ENCODE data around the gene HCK.

The HCK gene

GRCh38 chr20:32134026-32134425 lies 82.0 kb downstream of the HCK start:
- no peak for TF ChIP-seq CTCF (conservative IDR thresholded peaks at IDR 0.05)
- TF ChIP-seq ZFX (IDR thresholded peaks at IDR 0.05): no peak

GRCh38 chr20:32135983-32136515 lies 84.0 kb downstream of the HCK start:
- TF ChIP-seq CTCF (conservative IDR thresholded peaks at IDR 0.05) (no peak), ZFX (IDR thresholded peaks at IDR 0.05) (no peak)
- H3K27ac ChIP-seq: no peak overlapping the region

More at GRCh38 chr20:32134026-32134425, 82.0 kb downstream of the HCK start:
- no peak overlapping the region for H3K27ac ChIP-seq

DNA sequence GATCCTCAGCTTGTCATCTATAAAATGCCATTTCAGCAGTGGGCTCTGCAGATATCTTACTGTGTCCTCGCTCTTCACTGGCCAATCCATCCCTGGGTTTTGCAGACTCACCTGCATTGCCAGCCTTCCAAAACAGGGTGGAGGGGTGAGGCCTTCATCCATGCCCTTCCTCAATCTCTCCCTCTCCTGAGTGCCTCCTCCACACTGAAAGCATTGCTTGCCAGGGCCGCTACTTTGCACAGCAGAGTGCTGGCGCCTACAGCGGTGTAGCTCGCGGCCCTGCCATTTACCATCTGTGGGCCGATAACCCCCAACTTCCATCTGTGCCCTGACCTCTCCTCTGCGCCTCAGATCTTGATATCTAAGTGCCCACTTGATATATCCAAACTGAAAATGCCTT lies 86.9 kb downstream of the HCK start:
- H3K27ac ChIP-seq: no peak overlapping the region
- TF ChIP-seq CTCF (conservative IDR thresholded peaks at IDR 0.05) (no peak), ZFX (IDR thresholded peaks at IDR 0.05) (no peak)

DNA sequence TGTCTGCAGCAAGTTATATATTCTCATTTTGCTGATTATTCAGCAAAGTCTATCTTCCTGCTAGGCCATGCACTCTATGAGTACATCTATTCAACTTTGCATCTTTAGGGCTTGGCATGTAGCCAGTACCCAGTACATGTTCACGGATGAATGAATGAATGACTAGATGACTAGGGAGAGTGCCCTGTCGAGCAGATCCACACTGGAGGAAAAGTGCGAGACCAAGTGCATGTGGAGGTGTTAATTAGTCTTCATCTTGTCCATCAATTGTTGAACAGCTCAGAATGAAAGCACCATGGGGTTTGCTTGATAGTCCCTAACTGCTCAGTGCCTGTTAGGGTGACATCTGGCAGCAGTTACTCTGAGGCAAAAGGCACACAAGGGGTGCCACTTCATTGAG lies 87.9 kb downstream of the HCK start:
- TF ChIP-seq CTCF (conservative IDR thresholded peaks at IDR 0.05) (no peak), ZFX (IDR thresholded peaks at IDR 0.05) (no peak)
- no peak overlapping the region for H3K27ac ChIP-seq

DNA sequence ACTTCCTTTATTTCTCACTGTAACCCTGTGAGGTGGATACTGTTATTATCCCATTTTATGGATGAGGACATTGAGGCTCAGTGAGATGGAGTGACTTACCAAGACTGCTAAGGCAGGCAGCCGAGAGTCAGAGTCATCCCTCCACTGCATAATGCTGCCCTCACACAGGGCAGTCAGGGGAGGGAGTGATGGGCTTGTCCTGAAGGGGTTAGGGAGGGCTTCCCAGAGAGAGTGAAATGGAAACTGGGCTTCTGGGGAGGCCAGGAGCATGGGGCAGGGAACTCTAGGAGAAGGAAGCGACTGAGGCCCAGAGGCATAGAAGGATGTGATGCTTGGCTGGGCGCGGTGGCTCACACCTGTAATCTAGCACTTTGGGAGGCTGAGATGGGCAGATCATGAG lies 88.6 kb downstream of the HCK start:
- no peak overlapping the region for H3K27ac ChIP-seq
- TF ChIP-seq ZFX (IDR thresholded peaks at IDR 0.05) (no peak), CTCF (conservative IDR thresholded peaks at IDR 0.05) (no peak)

- H3K27ac ChIP-seq: no peak overlapping the region
- TF ChIP-seq ZFX (IDR thresholded peaks at IDR 0.05) (no peak), CTCF (conservative IDR thresholded peaks at IDR 0.05) (no peak)
Observed at GRCh38 chr20:32141465-32141980, 89.5 kb downstream of the HCK start.

- TF ChIP-seq ZFX (IDR thresholded peaks at IDR 0.05) (no peak), CTCF (conservative IDR thresholded peaks at IDR 0.05) (no peak)
- no peak overlapping the region for H3K27ac ChIP-seq
Observed at GRCh38 chr20:32142088-32142487, 90.0 kb downstream of the HCK start.

All from C4-2B (cell line).